Stimulated activated CD8-positive, alpha-beta memory T cell treated with anti-CD3 and anti-CD28 coated beads, Interleukin-7, amount 100 ng/mL, for 1 hour (primary cell): Measurements from ENCODE around the gene IMPG2.
"Not testable (repeated sequence)": the region's sequence is repeated elsewhere in the genome, so short reads cannot be mapped to it uniquely, and the experiment has no call there.

Experiments
- DNase-seq, 2 donors: peaks; one replicate each; pipeline ENCODE4 v3.0.0-alpha.2; 2020; ENCODE audit warnings: low read depth in 2 of 2

The IMPG2 gene

DNA sequence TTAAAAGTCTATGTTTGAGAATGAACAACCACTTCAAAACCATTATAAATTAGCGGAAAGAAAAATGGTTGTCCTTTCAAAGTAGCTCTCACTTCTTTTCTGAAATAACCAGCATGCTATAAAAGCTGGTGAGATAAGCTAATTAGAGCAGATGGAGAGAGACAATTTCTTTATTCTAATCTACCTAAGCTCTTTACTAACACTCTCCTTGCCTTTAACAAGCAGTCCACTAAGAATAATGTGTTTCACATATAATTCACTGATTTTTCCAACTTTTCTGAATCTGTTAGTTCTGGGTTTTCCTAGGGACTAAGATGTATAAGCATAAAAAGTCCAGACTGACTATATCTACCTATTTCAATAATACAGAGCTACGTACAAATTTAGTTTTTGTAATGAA lies at the start of gene IMPG2:
Gene IMPG2, minus strand, starts transcription at position 101 of the 400 bp plus-strand sequence. CDS start 203 bp downstream, outside the sequence.
- no peak for DNase-seq

DNA sequence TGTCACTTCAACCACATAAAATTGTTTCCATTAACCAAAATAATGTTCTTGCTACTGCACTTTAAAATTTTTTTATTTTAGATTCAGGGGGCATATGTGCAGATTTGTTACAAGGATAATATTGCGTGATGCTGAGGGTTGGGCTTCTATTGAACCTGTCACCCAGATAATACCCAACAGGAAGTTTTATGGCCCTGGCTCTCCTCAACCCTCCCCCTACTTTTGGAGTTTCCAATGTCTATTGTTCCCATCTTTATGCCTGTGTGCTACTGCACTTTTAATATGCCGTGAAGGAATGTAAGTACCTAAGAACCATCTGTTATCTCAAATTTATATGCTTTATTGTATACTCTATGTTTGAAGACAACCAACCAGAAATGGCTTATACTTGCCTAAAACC lies 42.0 kb upstream of the IMPG2 start:
- DNase-seq = no peak

DNA sequence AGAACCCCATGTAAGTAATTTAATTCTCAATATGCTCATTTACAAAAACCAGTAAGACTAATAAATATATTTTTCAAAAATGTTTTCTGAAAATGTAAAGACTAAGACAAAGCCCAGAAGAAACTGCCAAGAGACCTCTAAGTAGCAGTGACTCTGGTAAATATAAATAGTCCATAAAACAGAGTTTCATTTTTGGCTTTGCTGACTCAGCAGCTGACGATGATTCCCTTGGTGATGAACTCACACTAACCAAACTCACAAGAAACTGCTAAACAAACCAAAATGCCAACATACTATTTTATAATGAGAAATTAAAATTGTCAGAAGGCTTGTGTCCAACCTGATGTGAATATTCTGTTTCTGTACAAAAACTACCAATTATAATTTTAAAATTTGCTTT lies 31.5 kb upstream of the IMPG2 start:
- no peak for DNase-seq

DNA sequence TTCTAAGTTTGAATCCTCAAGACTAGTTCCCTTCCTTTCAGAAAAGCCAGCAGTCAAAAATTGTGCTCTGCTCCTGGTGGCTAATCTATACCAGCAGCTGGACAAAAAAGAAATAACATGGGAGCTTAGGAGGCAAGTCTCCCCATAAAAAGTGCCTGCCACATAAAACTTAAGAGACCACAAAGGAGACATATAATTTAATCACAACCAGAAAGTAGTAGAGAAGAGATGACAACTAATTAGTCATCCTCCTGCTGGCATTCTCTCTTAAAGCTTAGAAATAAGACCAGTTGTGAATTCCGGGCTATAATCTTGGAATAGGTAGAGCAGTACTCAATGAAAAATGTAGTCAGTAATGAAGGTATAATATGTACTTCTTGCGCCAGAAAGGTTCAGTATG lies 20.2 kb upstream of the IMPG2 start:
- DNase-seq = no peak

DNA sequence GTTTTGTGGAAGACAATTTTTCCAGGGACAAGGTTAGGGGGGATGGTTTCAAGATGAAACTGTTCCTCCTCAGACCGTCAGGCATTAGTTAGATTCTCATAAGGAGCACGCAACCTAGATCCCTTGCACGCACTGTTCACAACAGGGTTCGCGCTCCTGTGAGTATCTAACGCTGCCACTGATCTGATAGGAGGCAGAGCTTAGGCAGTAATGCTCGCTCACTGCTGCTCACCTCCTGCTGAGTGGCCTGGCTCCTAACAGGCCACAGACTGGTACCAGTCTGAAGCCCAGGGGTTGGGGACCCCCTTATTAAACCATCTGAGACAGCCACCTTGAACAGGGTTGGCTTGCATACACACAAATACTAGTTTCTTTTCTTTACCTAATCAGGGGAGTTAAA lies 13.5 kb upstream of the IMPG2 start:
- DNase-seq = no peak

DNA sequence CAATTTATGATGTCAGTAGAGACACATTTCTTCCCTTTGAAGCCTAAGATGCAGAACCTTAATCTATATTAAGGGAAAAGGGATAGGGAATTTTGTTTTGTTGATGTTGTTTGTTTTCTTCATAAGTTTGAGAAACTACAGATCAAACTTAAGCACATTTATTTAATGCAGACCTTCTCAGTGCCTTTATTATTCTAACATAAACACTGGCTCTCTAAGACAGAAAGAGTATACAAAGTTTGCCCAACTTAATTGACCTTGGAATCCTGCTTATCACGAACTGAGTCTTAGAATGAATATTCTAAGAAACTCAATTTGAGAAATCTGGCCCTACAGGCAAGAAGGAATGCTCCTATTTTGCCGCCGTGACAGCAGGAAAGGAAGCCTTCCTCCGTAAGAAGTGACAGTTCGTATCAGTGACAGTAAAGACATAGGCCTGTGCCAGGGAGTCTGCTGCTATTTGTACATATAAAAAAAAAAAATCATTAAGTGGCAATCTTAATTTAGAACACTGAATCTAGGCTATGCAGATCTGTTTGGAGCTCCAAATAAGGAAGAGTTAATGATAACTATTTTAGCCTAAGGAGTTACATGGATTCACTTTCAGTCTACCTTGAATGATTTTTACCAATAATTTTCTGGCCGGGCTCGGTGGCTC lies 8.8 kb upstream of the IMPG2 start:
- DNase-seq = no peak

DNA sequence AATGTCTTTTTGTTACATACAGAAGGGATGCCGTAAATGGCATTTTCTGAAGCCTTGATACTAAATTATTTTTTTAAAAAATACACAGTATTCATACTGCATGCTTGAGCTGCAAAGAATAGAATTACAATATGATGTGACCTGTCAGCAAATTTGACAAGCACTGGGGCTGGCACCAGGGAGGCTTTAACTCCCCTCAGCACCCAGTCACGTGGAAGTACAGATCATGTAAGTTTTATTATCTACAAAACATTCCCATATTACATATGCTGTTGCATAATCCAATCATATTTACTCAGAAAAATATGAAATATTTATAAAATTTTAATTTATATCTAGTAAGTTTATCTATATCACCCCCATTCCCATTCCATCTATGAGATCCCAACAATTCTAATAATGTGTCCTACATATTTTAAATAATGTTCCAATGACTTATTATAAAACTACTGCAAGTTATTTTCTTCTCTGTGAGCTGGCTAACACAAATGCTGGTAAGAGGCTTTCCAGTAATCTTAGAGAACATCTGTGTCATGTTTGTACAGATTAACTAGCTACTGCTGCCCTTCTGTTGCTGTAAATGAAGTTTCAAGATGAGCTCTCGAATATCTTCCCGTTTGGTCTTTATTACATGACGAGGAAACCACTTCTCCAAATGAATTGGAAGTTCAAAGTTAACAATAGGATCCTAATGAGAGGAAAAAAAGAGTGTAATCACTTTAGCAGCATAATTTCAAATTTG lies 5.2 kb upstream of the IMPG2 start:
- no peak for DNase-seq

DNA sequence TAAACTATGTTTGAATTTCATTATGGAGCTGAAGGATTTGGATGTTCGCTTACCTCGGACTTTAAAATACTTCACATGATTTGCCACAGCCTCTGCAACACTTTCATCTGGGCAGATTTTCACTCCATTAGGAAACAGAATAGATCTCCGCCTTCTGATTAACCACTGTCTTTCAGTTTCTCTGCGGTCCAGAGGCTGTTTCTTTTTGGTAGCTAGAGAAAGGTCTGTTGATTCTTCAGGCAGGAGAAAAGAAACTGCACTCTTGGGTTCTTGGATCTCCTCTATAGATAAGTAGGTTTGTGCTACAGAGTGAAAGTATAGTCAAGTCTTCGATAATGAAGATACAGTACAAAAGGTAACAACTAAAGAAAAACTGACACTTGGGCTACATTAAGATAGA lies 844 bp downstream of the IMPG2 start:
- no peak for DNase-seq

DNA sequence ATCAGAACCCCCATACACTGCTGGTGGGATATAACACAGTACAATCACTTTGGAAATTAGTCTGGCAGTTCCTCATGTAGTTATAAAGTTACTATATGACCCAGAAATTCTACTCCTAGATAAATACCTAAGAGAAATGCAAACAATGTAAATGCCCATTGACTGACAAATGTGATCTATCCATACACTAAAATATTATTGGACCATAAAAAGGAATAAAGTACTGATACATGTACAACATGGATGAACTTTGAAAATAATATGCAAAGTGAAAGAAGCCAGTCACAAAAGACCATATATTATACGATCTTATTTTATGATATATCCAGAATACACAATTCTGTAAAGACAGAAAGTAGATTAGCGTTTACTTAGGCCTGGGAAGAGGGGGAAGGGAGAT lies 7.8 kb downstream of the IMPG2 start:
- no peak for DNase-seq

DNA sequence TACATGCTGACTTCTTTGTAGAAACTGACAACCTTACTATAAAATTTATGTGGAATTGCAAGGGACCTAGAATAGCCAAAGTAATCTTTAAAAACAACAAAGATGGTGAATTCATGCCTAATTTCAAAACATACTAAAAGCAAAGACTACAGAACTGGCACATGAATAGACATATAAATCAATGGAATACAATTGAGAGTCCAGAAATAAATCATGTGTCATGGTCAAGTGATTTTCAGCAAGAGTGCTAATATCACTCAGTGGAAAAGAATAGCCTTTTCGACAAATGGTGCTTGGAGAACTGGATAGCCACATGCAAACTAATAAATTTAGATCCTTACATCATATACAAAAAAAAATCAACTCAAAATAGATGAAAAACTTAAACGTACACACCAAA lies 8.7 kb downstream of the IMPG2 start:
- no peak for DNase-seq

DNA sequence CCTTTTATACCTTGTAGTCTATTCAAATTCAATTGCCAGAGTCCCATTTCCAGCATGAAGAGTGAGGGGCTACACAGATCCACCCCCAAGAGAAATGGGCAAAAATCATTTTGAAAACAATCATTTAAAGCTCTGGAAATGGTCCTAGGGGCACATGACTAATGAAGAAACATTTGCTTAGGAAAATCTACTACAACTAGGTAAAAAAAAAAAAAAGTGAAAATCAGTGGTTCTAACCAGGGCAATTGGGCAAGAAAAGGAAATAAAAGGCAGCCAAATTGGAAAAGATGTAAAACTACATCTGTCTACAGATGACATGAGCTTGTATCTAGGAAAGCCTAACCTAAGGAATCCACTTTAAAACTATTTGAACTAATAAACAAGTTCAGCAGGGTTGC lies 9.4 kb downstream of the IMPG2 start:
- DNase-seq = no peak

DNA sequence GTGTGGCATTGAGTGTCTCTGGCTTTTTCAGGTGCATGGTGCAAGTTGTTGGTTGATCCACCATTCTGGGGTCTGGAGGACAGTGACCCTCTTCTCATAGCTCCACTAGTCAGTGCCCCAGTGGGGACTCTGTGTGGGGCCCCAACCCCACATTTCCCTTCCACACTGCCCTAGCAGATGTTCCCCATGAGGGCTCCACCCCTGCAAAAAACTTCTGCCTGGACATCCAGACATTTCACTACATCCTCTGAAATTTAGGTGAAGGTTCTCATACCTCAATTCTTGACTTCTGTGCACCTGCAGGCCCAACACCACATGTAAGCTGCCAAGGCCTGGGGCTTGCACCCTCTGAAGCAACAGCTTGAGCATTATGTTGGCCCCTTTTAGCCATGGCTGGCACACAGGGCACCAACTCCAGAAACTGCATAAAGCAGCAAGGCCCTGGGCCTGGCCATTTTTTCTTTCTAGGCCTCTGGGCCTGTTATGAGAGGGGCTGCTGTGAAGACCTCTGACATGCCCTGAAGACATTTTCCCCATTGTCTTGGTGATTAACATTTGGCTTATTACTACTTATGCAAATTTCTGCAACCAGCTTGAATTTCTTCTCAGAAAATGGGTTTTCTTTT lies 12.1 kb downstream of the IMPG2 start:
- not testable (repeated sequence) for DNase-seq

DNA sequence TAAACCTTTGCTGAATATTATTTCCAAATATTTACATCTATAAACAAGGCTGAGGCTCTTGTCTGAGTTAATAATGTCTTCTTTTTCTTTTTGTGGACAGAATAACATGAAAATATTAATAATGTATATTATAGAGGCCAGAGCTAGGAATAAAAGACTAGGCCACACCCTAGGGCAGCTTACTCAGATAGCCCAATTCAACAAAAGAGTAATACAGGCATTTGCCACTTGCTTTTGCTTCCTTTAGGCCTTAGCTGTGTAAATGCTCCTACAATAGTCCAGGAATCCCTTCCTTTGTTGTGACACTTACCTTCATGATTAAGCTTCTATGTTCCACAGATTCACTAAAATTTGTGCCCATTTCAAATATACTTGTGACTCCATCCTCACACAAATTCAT lies 16.5 kb downstream of the IMPG2 start:
- DNase-seq = no peak

DNA sequence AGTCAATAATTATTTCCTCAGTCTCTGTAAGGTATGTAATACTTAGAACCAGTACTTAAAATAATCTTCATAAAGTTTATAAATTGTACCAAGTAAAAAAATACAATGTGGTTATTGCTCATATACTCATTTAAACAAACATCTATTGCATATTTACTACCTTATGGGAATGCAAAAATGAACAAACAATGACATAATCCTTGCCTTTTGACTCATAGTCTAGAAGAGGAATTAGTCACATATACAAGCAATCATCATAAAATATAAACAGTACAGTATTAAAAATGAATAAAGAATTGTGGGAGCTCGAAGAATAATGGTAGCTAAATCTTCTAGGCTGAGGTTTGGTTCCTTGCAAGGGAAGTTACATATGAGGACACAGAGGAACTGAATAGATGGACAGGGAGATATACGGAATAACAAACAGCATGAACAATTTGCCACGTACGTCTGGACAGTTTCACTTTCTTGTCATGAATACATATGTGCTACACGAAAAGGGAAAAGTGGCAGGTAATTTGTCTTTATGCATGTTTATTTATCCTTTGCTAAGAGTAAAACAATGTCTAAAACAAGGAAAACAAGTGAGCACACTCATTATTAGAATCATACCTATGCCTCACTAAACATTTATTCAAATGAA lies 17.2 kb downstream of the IMPG2 start:
- no peak for DNase-seq

DNA sequence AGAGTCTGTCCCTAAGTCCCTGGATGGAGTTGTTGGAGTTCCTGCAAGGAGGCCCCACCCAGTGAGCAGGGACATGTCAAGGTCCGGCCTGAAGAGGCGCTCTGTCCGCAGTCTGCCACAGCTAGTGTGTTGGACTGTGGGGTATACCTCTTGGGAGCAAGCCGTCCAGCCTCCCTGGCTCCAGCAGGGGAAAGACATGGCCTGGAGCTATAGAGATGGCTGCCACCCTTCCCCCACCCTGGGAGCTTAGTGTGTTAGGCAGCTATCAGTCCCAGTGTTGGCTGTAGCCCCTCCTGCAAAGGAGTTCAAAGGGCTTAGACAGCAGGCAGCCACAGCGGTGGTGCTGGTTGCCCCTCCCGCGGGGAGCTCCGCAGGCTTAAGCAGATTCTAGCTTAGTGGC lies 20.3 kb downstream of the IMPG2 start:
- DNase-seq = no peak

DNA sequence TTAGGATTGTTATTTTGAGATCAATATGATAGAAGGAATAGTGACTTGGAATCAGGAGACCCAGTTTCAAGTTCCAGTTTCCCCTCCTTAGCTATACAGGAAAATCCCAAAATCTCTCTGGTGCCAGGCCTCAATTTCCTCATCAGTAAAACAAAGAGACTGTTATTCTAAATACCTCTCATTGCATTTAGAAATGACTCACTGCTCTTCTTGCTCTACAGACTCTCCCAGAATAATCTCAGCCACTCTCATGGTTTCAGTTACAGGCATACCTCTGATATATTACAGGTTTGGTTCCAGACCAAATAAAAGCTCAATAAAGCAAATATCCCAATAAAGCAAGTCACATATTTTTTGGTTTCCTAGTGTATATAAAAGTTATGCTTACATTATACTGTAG lies 28.3 kb downstream of the IMPG2 start:
- no peak for DNase-seq

DNA sequence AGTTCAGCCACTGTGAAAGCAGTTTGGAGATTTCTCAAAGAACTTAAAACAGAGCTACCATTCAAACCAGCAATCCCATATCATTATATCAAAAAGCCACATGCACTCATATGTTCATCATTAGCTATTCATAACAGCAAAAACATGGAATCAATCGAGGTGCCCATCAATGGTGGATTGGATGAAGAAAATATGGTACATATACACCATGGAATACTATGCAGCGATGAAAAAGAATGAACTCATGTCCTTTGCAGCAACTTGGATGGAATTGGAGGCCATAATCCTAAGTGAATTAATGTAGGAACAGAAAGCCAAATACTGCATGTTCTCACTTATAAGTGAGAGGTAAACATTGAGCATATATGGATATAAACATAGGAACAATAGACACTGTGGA lies 32.1 kb downstream of the IMPG2 start:
- DNase-seq = no peak

DNA sequence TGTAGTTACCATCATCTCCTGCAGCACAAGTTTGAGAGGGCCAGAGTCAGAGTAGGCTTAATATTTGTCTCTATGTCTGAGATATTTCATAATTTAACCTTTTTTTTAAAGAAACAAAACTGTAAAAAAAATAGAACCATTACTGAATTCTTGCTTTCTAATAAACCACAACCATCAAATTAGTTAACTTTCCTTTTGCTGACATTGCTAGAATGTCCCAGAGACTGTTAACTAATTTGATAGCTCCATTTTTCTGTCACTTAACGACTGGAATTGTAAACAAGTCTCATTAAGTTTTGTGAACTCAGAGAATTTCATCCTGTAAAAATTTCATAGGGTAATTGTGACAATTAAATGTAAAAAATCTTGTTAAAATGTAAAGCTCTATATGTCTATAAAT lies 35.6 kb downstream of the IMPG2 start:
- DNase-seq = no peak

DNA sequence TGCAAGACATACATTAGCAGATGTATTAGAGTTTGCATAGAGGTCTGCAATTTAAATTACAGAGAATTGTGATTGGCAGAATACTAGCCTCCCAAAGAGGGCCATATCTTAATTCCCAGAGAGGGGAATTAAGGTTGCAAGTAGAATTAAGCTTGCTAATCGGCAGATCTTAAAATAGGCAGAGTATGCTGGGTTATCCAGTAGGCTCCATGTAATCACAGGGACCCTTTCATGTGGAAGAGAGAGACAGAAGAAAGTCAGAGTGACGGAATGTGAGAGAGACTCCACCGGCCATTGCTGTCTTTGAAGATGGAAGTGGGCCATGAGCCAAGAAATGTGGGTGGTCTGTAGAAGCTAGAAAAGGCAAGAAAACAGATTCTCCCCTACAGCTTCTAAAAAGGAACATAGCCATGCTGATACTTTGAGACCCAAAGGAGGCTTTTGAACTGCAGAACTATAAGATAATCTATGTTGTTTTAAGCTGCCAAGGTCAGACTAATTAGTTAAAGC lies 38.8 kb downstream of the IMPG2 start:
- DNase-seq = no peak

DNA sequence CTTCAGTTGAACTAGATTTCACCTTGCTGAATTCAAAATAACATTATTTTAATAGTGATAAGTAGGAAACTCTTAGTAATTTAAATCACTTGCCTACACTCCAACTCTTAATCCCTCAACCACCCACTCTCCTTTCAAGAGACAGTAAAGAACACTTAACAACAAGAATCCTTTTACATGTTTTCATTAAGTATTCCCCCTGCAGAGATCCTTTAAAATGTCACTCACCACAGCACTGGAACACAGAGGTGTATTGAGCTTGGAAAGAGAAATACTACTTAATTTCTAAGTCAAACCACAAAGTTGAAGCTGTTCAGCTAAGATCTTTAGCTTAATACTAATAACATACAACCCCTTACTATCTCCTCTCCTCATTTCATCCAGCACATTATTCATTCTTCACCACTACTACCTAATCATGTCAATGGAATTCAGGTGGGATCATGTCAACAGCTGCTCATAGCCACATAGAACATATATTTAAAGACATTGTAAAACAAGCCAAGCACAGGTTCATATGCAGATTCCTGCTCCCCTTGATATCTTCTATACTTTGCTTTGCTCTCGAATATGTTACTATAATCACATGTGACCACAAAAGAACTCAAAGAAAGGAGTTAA lies 40.5 kb downstream of the IMPG2 start:
- no peak for DNase-seq

DNA sequence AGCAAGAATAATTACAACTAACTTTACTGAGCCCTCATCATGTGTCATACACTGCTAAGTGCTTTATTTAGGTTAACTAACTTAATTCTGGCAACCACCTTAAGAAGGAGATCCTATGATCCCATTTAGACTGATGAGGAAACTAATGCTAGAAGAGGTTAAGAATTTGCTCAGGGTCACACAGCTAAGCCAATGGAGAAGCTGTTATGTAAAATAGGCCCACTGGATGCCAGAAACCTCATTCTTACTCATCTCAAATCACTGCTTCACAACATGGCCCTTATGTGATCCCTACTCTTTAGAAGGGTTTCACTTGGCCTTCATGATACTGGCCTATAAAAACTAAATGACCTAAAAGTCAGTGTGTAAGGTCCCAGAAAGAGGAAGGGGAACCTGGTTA lies 41.2 kb downstream of the IMPG2 start:
- no peak for DNase-seq

DNA sequence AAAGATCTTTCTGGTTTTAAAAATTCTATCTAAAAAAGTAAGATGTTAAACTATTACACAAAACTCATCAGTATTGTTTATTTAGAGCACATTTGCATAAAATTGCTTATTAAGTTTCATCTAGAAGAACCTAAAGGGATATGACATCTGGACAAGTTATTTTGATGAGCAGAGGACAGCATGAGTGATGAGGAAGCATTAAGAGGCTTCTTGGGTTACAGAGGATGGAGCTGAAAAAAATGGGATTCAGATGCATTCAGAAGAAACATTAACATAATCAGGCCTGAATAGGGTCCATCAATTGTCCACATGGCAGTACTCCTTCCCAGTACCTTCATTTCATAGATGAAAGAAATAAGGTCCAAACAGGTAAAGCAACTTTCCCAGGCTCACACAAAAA lies 41.6 kb downstream of the IMPG2 start:
- DNase-seq = no peak
